Frontal cortex (tissue), 4 donors: Measurements from ENCODE around the gene FURIN. TPM values are rescaled to one million over a fixed set of nuclear protein-coding genes. Genes with fewer than 3 reads are reported as not detected.
"Not testable (repeated sequence)": the region's sequence is repeated elsewhere in the genome, so short reads cannot be mapped to it uniquely, and the experiment has no call there.

ENCODE experiments used
- DNase-seq, 2 donors: peaks; one replicate each; pipeline ENCODE4 v3.0.0; 2012; ENCODE audit warnings: low spot score in 2 of 2
- FAIRE-seq: peaks from 2 replicates; lab custom pipeline; 2012; peaks lifted over from hg19 to GRCh38; lab: Jason Lieb, UNC
- total RNA-seq: library from RNA; depleted of rRNA; stranded (reverse); fragments of >200 nt; gene quantifications from one replicate; pipeline ENCODE4 v1.2.3, GENCODE V29; 2014
- donor health status: control.
- donor health status: control.
- donor health status: control.

The FURIN gene
- 9.4 TPM for total RNA-seq

DNA sequence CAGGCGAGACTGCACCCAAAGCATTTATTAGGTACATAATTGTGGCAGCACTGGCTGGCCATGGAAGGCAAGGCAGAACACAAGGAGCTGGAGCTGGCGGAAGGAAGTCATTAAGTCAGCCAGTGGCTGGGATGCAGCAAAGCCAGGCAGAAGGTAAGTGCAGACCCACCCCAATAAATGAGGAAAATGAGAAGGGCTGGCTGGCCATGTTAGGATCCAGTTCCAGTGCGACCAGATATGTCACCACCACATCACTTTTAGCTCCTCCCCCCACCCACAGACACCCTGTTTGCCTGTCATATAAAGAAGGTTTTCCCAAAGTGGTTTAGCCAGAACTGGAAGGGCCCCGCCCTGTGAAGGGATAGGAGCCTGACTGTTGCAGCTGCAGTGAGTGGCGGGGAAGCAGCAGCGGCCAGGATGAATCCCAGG, at the start of gene FURIN:
FURIN (plus strand) TSS at position 328 of the 429 bp plus-strand sequence. CDS start 7,153 bp downstream, outside the sequence.
- FAIRE-seq: no peak
- DNase-seq: no peak

DNA sequence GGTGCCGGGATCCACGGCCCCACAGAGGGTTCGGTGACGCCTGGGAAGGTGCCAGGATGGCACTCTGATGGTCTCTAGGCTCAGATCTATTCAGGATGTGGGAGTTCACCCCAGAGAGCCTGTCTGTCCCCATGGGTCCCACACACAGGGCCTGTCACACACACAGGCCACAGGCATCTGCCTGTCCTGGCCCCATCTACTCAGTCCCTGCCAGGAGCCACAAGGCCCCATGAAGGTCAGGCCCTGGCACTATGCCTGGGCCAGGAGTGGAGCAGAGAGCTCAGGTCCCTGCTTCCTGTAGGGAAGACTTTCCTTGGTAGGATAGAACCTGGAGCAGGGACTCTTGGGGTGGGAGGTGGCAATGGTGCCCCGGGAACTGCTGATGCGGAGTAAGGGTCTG, 49.0 kb upstream of the FURIN start:
- FAIRE-seq (no peak), DNase-seq (no peak)

- DNase-seq (no peak), FAIRE-seq (no peak)
Observed at GRCh38 chr15:90819850-90820249, 48.5 kb upstream of the FURIN start.

GRCh38 chr15:90820481-90820880, 47.9 kb upstream of the FURIN start:
- FAIRE-seq: no peak
- DNase-seq: no peak

- no peak for FAIRE-seq
- DNase-seq: no peak
Observed at GRCh38 chr15:90822204-90822955, 46.0 kb upstream of the FURIN start.

GRCh38 chr15:90823455-90823974, 44.9 kb upstream of the FURIN start:
- DNase-seq: no peak
- FAIRE-seq: no peak

- FAIRE-seq: not testable (repeated sequence)
Observed at GRCh38 chr15:90825115-90825899, 43.1 kb upstream of the FURIN start.

GRCh38 chr15:90826206-90826885, 42.0 kb upstream of the FURIN start:
- not testable (repeated sequence) for DNase-seq, FAIRE-seq

More at GRCh38 chr15:90825115-90825899, 43.1 kb upstream of the FURIN start:
- DNase-seq: not testable (repeated sequence)

- DNase-seq: no peak
- FAIRE-seq: no peak
Observed at GRCh38 chr15:90826886-90827435, 41.4 kb upstream of the FURIN start.

DNA sequence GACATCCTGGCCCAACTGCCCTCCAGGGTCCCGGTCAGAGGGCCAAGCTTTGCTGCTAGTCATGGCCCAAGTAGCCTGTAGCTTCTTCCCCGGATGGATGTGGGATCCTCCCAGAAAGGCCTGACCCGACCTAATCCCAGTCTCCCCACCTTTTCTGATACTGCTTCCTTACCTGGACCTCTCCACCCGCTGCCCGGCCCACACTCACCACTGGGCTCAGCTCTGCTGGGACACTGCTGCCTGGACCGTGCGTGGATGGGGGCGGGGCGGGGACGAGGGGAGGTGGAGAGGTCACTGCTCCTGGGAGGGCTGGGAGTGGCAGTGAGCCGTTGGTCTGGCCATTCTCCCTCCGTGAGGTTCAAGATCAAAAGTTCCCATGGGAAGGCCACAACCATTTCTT, 40.3 kb upstream of the FURIN start:
- FAIRE-seq (no peak), DNase-seq (no peak)

GRCh38 chr15:90829126-90829525, 39.3 kb upstream of the FURIN start:
- no peak for DNase-seq
- FAIRE-seq: no peak

- DNase-seq: no peak
- no peak for FAIRE-seq
Observed at GRCh38 chr15:90829942-90830440, 38.4 kb upstream of the FURIN start.

- FAIRE-seq (no peak), DNase-seq (no peak)
Observed at GRCh38 chr15:90834626-90835025, 33.8 kb upstream of the FURIN start.

DNA sequence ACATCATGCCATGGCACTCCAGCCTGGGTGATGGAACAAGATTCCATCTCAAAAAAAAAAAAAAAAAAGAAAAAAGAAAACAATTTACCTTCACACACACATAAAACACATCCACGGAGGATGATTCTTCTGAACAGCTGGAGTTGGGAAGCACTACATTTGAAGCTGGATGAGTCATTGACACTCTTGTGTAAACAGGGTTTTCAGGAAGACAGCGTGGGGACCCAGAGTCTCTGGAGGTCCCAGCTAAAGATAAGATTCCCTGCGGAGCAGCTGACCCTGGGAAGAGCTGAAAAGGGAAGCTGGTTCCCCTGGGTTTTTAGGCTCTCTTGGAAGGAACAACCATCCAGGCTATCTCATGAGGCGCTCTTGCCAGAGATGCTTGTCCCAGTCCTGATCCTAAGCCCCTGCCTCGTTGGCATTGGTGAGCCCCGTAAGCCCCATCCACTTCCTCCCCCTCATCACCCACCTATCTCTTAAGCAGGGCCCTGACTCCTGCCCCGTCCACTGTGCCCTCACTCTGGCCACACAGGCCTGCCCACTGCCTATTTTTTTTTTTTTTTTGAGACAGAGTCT, 32.0 kb upstream of the FURIN start:
- no peak for FAIRE-seq
- no peak for DNase-seq

DNA sequence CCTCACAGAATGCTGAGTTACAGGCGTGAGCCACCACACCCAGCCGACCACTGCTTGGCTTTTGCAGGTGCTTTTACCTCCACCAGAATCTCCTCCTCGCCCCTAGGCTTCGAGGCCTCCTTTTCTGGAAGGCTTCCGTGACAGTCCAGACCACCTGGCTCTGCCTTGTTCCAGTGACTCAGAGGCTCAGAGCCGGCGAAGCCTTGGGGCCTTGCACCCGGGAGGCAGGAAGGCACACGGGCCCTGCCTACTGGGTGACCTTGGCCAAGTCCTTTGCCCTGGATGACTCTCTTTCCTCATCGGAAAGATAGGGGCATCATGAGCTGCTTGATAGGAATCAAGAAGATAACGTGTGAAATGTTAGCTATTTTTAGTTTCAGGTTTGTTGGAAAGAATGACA, 31.3 kb upstream of the FURIN start:
- no peak for FAIRE-seq
- no peak for DNase-seq

GRCh38 chr15:90838139-90838538, 30.2 kb upstream of the FURIN start:
- DNase-seq (no peak), FAIRE-seq (no peak)

GRCh38 chr15:90838544-90838943, 29.8 kb upstream of the FURIN start:
- DNase-seq: no peak
- FAIRE-seq: no peak

GRCh38 chr15:90839187-90840071, 29.0 kb upstream of the FURIN start:
- FAIRE-seq (no peak), DNase-seq (peak in 1 of 2 donors; percentile 54)
